ENCODE results near the gene NR3C2.

GRCh38 chr4:148207068-148207467 is 235.1 kb downstream of the NR3C2 start:
- TF ChIP-seq CTCF (IDR thresholded peaks at IDR 0.05) (no peak), TCF7L2 (IDR thresholded peaks at IDR 0.05; ENCODE audit: low read depth, low read length) (no peak)

All from Panc1 (cell line).